WERI-Rb-1 (cell line): ENCODE measurements around the gene CLCN7.

Experiments used
- DNase-seq: peaks from one replicate; pipeline ENCODE4 v3.0.0-alpha.2; 2020
- H3K27ac ChIP-seq: fragments of 250-450 bp; sonication (Bioruptor Pico); 2 replicates; pipeline ENCODE4 v1.5.1; 2020; ENCODE audit warnings: mild to moderate bottlenecking, moderate library complexity
- H3K27me3 ChIP-seq: fragments of 250-450 bp; sonication (Bioruptor Pico); 2 replicates; pipeline ENCODE4 v1.5.1; 2021; ENCODE audit warnings: mild to moderate bottlenecking, low read depth, moderate library complexity; ENCODE audit not compliant: insufficient read depth, severe bottlenecking
- H3K36me3 ChIP-seq: fragments of 250-450 bp; sonication (Bioruptor Pico); 2 replicates; pipeline ENCODE4 v1.5.1; 2020; ENCODE audit warnings: mild to moderate bottlenecking, moderate library complexity
- H3K4me3 ChIP-seq: 2 replicates; pipeline ENCODE4 v1.5.1; 2011; ENCODE audit warnings: low read depth, mild to moderate bottlenecking, control low read depth, low read length
- H3K9me3 ChIP-seq: fragments of 250-450 bp; sonication (Bioruptor Pico); 2 replicates; pipeline ENCODE4 v1.5.1; 2021; ENCODE audit warnings: mild to moderate bottlenecking, moderate library complexity; ENCODE audit not compliant: severe bottlenecking
- CTCF ChIP-seq: IDR thresholded peaks from 2 replicates; pipeline ENCODE4 v1.5.1; 2011; ENCODE audit warnings: low read depth, mild to moderate bottlenecking, control low read depth, inconsistent platforms, low read length

The CLCN7 gene

GRCh38 chr16:1505073-1505844 lies 30.4 kb upstream of the CLCN7 start:
- no peak for DNase-seq
- no peak for TF ChIP-seq CTCF
- H3K27me3 ChIP-seq: no peaks in the 10 kb centered on the region

GRCh38 chr16:1503110-1503955 lies 28.5 kb upstream of the CLCN7 start:
- no peak overlapping the region for H3K4me3 ChIP-seq
- TF ChIP-seq CTCF: no peak
- no peaks in the 10 kb centered on the region for H3K9me3 ChIP-seq
- no peaks in the 10 kb centered on the region for H3K27me3 ChIP-seq
- peaks cover 66% of the 10 kb centered on the region for H3K36me3 ChIP-seq
- DNase-seq: no peak
- H3K27ac ChIP-seq: no peak overlapping the region

More at GRCh38 chr16:1505073-1505844, 30.4 kb upstream of the CLCN7 start:
- peaks cover 65% of the 10 kb centered on the region for H3K36me3 ChIP-seq
- H3K9me3 ChIP-seq: no peaks in the 10 kb centered on the region
- no peak overlapping the region for H3K27ac ChIP-seq
- no peak overlapping the region for H3K4me3 ChIP-seq

- H3K4me3 ChIP-seq: no peak overlapping the region
- peaks cover 68% of the 10 kb centered on the region for H3K36me3 ChIP-seq
- H3K27me3 ChIP-seq: no peaks in the 10 kb centered on the region
- no peak for DNase-seq
- no peak for TF ChIP-seq CTCF
- H3K27ac ChIP-seq: no peak overlapping the region
- no peaks in the 10 kb centered on the region for H3K9me3 ChIP-seq
These were observed 27.5 kb upstream of the CLCN7 start for GRCh38 chr16:1502092-1503004.

- no peak for DNase-seq
- no peaks in the 10 kb centered on the region for H3K27me3 ChIP-seq
- no peak overlapping the region for H3K4me3 ChIP-seq
- H3K36me3 ChIP-seq: peaks cover 72% of the 10 kb centered on the region
- no peaks in the 10 kb centered on the region for H3K9me3 ChIP-seq
- TF ChIP-seq CTCF: no peak
- H3K27ac ChIP-seq: no peak overlapping the region
These were observed 26.8 kb upstream of the CLCN7 start for GRCh38 chr16:1501630-1502029.

GRCh38 chr16:1500465-1501150 lies 25.8 kb upstream of the CLCN7 start:
- no peaks in the 10 kb centered on the region for H3K27me3 ChIP-seq
- no peak for DNase-seq
- H3K36me3 ChIP-seq: peaks cover 76% of the 10 kb centered on the region
- TF ChIP-seq CTCF: no peak
- H3K4me3 ChIP-seq: no peak overlapping the region
- no peak overlapping the region for H3K27ac ChIP-seq
- H3K9me3 ChIP-seq: no peaks in the 10 kb centered on the region
